ENCODE data around the gene FHIT.

FHIT gene

DNA sequence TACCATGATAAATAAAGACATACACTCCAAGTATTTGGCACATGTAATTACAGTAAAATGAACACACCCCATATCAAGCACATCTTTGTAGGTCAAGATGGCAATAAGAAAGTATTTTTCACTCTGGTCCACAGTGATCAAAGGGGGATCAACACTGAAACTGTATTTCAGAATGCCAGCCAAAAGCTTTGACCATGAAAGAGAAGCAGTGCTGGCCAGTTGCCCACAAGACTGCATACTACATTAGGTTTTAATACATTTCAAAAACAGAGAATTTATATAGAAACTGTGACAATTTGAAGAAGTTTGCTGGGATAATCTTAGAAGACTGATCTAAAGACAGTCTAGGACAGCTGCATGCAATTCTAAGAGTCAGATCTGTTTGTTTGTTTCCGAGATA is 1035.3 kb downstream of the FHIT start:
- TF ChIP-seq, protein P1, sequence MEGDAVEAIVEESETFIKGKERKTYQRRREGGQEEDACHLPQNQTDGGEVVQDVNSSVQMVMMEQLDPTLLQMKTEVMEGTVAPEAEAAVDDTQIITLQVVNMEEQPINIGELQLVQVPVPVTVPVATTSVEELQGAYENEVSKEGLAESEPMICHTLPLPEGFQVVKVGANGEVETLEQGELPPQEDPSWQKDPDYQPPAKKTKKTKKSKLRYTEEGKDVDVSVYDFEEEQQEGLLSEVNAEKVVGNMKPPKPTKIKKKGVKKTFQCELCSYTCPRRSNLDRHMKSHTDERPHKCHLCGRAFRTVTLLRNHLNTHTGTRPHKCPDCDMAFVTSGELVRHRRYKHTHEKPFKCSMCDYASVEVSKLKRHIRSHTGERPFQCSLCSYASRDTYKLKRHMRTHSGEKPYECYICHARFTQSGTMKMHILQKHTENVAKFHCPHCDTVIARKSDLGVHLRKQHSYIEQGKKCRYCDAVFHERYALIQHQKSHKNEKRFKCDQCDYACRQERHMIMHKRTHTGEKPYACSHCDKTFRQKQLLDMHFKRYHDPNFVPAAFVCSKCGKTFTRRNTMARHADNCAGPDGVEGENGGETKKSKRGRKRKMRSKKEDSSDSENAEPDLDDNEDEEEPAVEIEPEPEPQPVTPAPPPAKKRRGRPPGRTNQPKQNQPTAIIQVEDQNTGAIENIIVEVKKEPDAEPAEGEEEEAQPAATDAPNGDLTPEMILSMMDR (IDR thresholded peaks at IDR 0.05; ENCODE audit: low read depth, low read length): no peak
- no peak overlapping the region for H3K4me3 ChIP-seq (ENCODE audit: low read depth, low read length)

DNA sequence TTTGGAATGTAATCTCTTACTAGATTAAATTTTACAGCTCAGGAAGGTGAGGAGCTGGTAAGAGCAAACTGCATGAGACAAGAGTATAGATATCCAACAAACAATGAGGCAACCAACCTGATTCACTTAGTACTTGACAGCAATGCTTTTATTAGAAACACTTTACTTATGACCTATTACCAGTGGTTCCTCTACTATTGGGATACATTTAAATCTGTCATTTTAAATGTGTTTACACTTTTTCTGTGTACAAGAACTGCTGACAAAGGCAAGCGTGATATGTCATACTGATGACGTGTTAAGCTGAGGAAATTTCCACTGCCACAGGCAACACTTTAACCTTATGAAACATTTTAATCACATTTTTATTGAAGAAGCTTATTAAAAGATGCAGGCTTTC is 1043.3 kb downstream of the FHIT start:
- no peak overlapping the region for H3K4me3 ChIP-seq (ENCODE audit: low read depth, low read length)
- TF ChIP-seq, protein P1 (IDR thresholded peaks at IDR 0.05; ENCODE audit: low read depth, low read length): no peak

DNA sequence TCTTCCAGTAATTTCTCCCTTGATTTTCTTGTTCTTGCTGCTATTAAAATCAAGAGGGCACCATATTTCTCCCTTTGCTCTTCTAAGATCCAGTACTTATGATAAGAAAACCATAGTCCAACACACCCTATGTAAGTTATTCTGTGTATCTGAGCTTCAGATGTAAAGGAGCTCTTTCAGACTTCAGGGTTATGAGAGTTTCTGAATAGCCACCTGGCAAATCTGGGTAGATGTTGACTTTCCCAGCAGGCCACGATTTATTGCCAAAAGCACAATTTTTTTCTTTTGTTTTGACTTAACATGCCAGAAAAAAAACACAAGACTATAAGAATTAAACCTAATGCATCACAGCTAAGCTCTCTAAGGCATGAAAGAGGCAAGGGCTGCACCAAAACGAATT is 1045.0 kb downstream of the FHIT start:
- H3K4me3 ChIP-seq (ENCODE audit: low read depth, low read length): no peak overlapping the region
- TF ChIP-seq, protein P1 (IDR thresholded peaks at IDR 0.05; ENCODE audit: low read depth, low read length): no peak

DNA sequence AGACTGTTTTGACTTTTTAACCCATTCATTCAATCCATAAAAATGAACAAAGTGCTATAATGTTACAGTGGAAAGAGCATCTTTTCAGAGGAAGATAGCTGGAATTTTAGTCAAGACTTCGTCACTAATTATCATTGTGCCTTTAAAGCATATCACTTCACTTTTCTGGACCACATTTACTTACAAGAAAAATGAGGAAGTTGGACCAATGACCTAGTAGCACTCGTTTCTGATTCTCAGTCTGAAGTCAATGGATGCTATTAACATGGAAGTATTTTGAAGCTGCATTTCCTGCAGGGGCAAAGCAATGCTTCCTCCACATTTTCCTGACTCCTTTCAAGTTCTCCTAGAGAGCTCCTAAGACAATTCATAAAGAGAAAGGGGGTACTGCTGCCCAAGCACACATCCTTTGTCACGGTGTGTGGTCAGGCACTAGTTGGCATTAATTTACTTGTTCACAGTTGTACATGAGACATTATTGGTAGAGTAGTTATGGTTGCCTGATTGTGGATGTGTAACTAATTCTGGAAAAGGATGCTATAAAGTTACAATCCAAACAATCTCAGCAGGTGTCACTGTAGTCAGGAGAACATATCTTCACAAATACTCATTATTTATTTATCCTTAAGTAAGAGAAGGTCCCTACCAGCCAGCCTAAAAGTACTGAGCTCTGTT is 1049.1 kb downstream of the FHIT start:
- H3K4me3 ChIP-seq (ENCODE audit: low read depth, low read length): no peak overlapping the region
- TF ChIP-seq, protein P1 (IDR thresholded peaks at IDR 0.05; ENCODE audit: low read depth, low read length): no peak

DNA sequence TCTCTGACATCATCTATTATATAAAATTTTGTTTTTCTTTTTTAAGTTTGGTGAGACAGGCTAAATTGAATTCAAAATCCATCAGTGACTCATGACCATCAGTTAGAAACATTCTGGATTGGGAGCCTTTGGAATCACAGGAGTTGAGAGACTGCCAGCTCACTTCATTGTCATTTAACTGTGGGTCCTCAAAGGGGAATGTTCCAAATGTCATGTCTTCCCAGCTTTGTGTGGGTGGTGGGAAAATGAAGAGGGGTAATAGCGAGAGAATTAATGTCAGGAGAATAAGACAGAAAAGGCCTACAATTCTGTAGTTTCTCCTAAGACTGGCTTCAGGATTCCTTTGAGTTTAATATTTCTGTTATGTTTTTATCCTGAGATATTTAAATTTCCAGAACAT is 1051.9 kb downstream of the FHIT start:
- TF ChIP-seq, protein P1 (IDR thresholded peaks at IDR 0.05; ENCODE audit: low read depth, low read length): no peak
- H3K4me3 ChIP-seq (ENCODE audit: low read depth, low read length): no peak overlapping the region

DNA sequence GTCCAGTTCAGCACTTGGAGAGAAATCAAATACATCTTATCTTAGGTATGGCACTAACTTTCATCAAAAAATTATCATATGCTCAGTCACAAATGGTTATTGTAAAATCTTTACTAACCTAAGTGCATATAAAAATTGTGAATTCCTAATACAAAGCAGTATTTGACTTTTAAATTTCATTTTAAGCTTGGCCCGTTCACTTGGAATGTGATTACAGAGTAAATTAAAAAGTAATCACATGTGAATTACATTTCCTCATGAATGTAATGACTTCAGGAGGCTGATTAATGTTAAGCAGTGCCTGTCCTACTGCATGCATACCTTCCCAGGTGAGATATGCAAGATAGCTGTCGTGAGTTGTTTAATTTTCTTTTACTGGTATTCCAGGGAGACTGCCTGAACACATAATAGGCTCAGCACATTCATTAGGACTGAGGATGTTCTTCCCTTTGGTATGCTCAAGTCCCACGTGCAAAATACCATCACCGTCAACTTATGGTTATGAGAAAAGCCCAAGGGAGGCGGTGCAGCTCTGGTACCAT is 1053.0 kb downstream of the FHIT start:
- H3K4me3 ChIP-seq (ENCODE audit: low read depth, low read length): no peak overlapping the region
- TF ChIP-seq, protein P1 (IDR thresholded peaks at IDR 0.05; ENCODE audit: low read depth, low read length): no peak

DNA sequence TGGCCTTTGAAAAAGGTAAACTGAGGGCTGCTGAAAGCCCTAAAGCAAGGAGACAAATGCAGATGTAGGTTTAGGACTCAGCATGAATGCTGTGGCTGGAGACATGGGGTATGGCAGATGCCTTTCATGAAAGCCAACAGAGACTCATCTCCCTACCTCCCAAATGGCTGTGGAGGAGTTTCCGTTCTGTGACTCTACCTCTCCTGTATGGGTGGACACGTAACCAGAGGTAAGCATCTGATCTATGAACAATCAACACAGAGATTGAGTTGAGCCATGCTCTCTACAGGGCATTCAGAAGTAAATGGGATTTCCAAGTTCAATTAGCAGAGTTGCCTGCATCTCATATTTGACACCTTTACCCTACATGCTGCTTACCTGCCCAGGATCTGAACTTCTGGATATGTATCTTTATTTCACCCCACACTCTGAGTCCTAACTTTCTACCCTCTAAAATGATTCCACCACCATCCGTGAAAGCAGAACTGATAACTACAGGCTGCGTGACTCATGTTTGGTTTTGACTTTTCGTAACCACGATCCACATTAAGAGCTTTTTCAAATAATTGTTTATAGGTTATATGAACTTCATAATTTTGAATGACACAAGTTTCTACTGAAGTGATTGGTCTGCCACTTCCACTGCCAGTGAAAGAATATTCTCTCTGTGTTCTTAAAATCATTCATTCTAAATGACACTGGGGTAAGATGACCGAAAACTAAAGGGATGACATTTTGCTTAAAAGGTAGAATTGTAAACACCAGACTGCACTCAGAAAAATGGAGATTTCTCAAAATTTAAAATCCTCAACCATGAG is 1058.7 kb downstream of the FHIT start:
- no peak overlapping the region for H3K4me3 ChIP-seq (ENCODE audit: low read depth, low read length)
- TF ChIP-seq, protein P1 (IDR thresholded peaks at IDR 0.05; ENCODE audit: low read depth, low read length): no peak
